Right cardiac atrium (tissue), 5 donors: ENCODE measurements around the gene TEAD1. TPM values are rescaled to one million over a fixed set of nuclear protein-coding genes. Genes with fewer than 3 reads are reported as not detected.

Source experiments
- ATAC-seq, 2 donors: fragments of 200-7000 bp; cut with Tn5 transposase; one replicate each; pipeline versions ENCODE4 v1.8.0 to v1.9.1; 2020; ENCODE audit warnings: moderate library complexity in 2 of 2, mild to moderate bottlenecking in 1 of 2
- DNase-seq, 3 donors: peaks; one replicate each; pipeline ENCODE4 v3.0.0-alpha.2; 2020
- H3K27ac ChIP-seq: one replicate; pipeline ENCODE4 v1.5.1; 2013; ENCODE audit warnings: mild to moderate bottlenecking, low read length, control low read depth, moderate library complexity
- H3K27me3 ChIP-seq: one replicate; pipeline ENCODE4 v1.6.1; 2013; ENCODE audit not compliant: control insufficient read depth, insufficient read depth
- H3K4me1 ChIP-seq: one replicate; pipeline ENCODE4 v1.6.1; 2013; ENCODE audit warnings: low read length; ENCODE audit not compliant: control insufficient read depth, insufficient read depth
- H3K4me3 ChIP-seq: one replicate; pipeline ENCODE4 v1.5.1; 2013; ENCODE audit warnings: low read length, control low read depth
- H3K9me3 ChIP-seq: one replicate; pipeline ENCODE4 v1.6.1; 2013; ENCODE audit warnings: low read length; ENCODE audit not compliant: control insufficient read depth
- WGBS: extraction: QIAGEN DNeasy Blood & Tissue Kit; methylation state at CpG from one replicate; pipeline ENCODE4 v1.1.7; 2013; 5-methylcytosine and 5-hydroxymethylcytosine counted together
- intact Hi-C, 4 donors: fragments of 100-400 bp; cut with DNase I; formaldehyde crosslinking; loops; one replicate each; pipeline versions ENCODE4 v1.11.0 to v1.14.0; 2022 to 2023
- polyA plus RNA-seq: library from polyadenylated mRNA; stranded (reverse); fragments of 200-250 nt; gene quantifications from one replicate; pipeline ENCODE4 v1.2.3, GENCODE V29; 2013
- total RNA-seq, 4 donors: library from RNA; stranded (reverse); fragmentation: NEBNext Ultra II Directional; extraction: Animal tissue kit (Norgen Biotek cat#: 25700); gene quantifications; one replicate each; pipeline ENCODE4 v1.2.1, GENCODE V29; 2021
- donor health status: healthy with polysubstance abuse.
- donor health status: DM: no; HTN: yes; CAD: no.
- donor health status: DM: no; HTN: no; CAD: no.
- donor health status: DM: no; HTN: yes; CAD: no; lungs with severe emphysema.
- donor health status: DM: yes; HTN: yes; CAD: no.

TEAD1 gene
- total and polyA plus RNA-seq, 5 donors = 19.7 to 105 (median 96.5) TPM

DNA sequence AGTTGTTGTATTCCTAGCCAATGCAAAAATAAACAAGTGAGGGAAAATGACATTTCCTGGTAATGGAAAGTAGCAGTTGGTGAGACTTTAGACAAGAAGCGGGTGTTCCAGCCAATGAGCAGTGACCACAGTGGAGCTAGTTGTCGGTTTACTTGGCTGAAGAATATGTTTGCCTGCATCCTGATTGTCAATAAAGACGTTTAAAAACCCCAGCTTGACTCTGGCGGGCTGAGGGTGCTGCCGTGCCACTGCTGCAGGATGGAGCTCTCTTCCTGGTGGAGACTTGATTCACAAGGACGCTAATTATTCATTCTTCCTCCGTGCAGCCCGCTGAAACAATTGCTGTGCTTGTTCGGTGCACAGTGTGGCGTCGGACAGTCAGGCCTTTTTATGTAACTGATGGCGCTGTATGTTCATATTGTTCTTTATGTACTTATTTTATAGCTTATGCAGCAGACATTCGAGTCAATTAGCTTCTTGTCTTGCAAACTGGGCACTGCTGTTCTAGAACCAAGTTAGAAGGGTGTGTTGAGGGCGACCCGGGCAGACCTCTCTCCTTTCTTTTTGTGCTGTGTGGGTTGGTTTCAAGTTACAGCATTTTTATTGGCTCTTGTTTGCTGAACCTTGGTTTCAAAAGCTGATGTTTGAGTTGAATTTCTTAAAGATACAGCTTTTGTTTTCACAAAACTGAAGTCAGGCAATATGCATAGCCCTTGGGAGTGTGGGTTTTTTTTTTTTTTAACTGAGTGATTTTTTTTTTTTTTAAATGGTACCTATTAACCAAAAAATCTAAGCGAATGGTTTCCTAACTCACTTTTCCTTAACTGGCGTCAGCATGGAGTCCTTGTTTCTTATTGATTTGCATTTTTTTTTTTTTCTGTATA lies 153.9 kb downstream of the TEAD1 start:
- Histone ChIP-seq H3K27me3 (no peaks in the 10 kb centered on the region), H3K4me1 (peaks cover 21% of the 10 kb centered on the region), H3K9me3 (no peaks in the 10 kb centered on the region), H3K4me3 (peak overlapping the region; percentile 63), H3K27ac (peak overlapping the region; percentile 87)
- 5% methylated on average over 17 of the region's 17 CpGs for WGBS
- DNase-seq = peak in 2 of 3 donors; percentile 64 to 72
- intact Hi-C loops = loop anchor here in 2 of 4 donors (10.0 kb wide), 2 partner anchors 57 to 453 kb away; partner anchors contain the start of gene PARVA (in 1 of the 2)
- ATAC-seq = peak; percentile 83 to 87

DNA sequence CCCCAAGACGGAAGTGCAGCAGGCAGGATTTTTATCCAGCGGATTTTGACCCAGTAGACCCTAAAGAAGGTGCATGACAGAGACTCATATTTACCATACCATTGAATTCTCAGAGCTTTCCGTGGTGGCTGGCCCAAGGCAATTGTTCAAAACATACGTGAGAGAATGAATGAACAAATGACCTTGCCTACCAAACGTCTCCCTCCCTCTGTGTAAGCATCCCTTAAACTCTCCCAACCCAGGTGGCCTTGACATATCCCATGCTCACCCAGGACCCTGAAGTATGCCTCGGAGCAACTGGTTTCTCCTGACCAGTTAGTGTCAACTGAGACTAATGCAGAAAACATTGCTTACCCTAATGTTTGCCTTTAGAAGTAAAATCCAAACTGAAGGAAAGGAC lies 154.9 kb downstream of the TEAD1 start:
- Histone ChIP-seq H3K4me3 (no peak overlapping the region), H3K4me1 (peaks cover 20% of the 10 kb centered on the region)
- intact Hi-C loops = loop anchor here in 2 of 4 donors (10.0 kb wide), 2 partner anchors 56 to 454 kb away; partner anchors contain the start of gene PARVA (in 1 of the 2)

DNA sequence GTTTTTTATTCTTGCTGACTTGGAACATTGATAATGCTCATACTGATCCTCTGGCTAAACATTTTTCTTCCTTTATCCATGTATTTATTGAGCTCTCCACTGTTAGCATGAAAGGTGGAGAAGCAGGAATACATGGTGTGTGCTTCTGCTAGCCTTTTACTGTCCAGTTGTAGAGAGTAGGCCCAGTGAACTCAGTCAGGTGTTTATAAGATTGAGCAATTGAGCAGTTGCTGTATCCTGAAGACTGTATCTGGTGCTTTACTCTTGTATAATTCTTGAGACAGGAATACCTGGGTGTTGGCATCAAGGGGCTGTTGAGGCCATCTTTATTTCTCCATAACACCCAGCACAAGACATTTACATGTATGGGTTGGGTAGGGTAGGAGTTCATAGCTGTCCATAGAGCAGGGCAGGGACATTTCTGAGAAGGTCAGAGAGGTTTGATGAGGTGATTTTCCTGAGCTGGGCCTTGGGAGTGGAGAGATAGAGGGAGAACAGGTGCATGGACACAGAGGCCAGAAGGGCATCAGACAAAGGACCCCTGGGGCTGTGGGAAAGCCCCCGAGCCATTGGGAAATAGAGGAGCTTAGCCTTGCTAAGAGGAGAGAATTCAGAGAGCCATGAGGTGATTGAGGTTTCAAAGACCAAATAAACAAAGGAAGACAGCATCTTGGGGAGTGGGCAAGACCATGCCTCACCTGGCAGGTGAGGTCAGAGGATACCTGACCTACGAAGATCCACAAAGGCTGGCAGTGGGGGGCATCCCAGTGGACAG lies 155.5 kb downstream of the TEAD1 start:
- Histone ChIP-seq H3K27ac (no peak overlapping the region), H3K27me3 (no peaks in the 10 kb centered on the region), H3K4me3 (no peak overlapping the region), H3K4me1 (peaks cover 15% of the 10 kb centered on the region), H3K9me3 (no peaks in the 10 kb centered on the region)
- ATAC-seq (no peak), DNase-seq (no peak)
- intact Hi-C loops = loop anchor here in 2 of 4 donors (10.0 kb wide), 2 partner anchors 55 to 455 kb away; partner anchors contain the start of gene PARVA (in 1 of the 2)
- 93% methylated on average over 2 of the region's 2 CpGs for WGBS

More for the DNA sequence above, 154.9 kb downstream of the TEAD1 start:
- 41% methylated on average over 6 of the region's 6 CpGs for WGBS
- DNase-seq (no peak), ATAC-seq (no peak)
- H3K27ac ChIP-seq = peak overlapping the region; percentile 51
- H3K9me3 ChIP-seq = no peaks in the 10 kb centered on the region
- no peaks in the 10 kb centered on the region for H3K27me3 ChIP-seq

DNA sequence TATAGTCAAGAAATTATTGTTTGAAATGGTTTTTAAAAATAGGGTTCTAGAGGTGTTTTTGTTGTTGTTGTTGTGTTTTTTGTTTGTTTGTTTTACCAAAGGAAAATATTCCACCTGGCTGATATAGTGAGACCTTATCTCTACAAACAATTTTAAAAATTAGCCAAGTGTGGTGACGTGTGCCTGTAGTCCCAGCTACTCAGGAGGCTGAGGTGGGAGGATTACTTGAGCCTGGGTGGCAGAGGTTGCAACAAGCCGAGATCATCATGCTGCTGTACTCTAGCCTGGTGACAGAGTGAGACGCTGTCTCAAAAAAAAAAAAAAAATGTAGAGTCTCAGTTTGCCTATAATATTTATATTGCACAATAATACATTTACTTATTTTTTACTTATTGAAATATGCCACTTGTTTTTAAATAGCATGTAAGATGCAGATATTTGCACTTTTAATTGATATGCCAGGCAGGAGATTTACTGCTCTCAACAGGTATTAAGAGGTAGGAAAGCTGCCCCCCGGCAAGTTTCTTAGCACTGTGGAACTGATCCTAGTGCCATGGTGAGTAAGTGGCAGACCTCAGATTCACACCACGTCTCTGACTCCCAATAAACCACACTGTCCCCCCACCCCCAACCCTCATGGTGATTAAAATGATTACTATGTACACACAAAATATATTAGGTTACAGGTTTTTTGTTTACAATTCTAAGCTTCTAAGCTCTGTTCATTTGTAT lies 157.4 kb downstream of the TEAD1 start:
- Histone ChIP-seq H3K27ac (no peak overlapping the region), H3K4me1 (peaks cover 15% of the 10 kb centered on the region), H3K4me3 (no peak overlapping the region), H3K27me3 (no peaks in the 10 kb centered on the region), H3K9me3 (no peaks in the 10 kb centered on the region)
- WGBS = 83% methylated on average over 5 of the region's 5 CpGs
- no peak for DNase-seq
- intact Hi-C loops = no loop called here
- no peak for ATAC-seq

DNA sequence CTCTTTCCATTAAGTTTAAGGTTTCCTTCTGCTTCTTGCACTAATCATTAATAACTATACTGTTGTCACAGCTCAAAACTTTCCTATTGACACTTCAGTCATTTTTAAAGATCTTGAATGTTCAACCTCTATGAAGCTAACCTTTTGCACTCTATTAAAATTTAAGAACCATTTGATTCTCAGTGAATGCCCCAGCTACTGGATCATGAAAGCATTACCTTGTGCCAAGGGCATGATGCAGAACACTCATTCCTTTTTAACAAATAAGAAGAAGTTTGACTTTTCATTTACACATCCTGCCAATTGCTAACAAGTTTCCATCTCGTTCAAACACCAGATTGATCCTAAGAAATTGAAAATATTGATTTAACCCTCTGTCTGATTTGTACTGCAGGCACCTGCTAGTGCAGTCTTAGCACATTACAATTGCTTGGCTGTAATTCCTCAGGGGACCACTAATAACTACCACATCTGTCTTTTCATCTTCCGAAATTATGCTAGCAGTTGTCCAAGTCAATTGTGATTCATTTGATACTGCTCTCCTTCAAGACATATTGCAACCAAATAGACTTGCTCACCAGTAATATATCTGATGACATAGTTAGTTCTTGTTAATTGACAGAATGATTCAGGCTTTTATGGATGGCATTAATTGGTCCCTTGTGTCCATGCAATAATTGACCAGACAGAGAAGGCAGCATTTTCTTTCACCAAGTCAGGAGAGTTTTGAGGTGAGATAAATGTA lies 158.4 kb downstream of the TEAD1 start:
- no peak overlapping the region for H3K4me3 ChIP-seq
- peaks cover 15% of the 10 kb centered on the region for H3K4me1 ChIP-seq
- 74% methylated on average over 2 of the region's 2 CpGs for WGBS
- ATAC-seq (no peak), DNase-seq (no peak)
- H3K27me3 ChIP-seq = no peaks in the 10 kb centered on the region
- H3K9me3 ChIP-seq = no peaks in the 10 kb centered on the region
- intact Hi-C loops = no loop called here
- H3K27ac ChIP-seq = no peak overlapping the region

DNA sequence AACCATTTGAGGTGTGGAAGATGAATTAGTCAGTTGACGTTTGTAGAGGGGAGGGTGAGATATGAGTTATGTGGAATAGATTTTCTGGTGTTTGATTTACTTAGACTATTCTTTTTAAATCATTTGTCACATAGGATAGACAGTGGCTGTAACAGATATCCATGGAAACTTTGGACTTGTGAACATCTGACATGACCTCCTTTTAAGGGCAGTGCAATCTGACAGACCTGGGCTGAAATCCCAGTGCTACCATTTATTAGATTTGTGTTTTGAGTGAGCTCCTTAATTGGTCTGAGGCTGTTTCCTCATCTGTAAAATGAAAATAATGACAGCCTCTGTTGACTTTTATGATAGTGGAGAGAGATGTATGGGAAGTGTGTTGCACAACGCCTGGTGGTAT lies 159.9 kb downstream of the TEAD1 start:
- Histone ChIP-seq H3K4me1 (peaks cover 6% of the 10 kb centered on the region), H3K9me3 (no peaks in the 10 kb centered on the region), H3K27ac (no peak overlapping the region), H3K4me3 (no peak overlapping the region), H3K27me3 (no peaks in the 10 kb centered on the region)
- ATAC-seq = no peak
- intact Hi-C loops = no loop called here
- no peak for DNase-seq
- 91% methylated on average over 2 of the region's 2 CpGs for WGBS

DNA sequence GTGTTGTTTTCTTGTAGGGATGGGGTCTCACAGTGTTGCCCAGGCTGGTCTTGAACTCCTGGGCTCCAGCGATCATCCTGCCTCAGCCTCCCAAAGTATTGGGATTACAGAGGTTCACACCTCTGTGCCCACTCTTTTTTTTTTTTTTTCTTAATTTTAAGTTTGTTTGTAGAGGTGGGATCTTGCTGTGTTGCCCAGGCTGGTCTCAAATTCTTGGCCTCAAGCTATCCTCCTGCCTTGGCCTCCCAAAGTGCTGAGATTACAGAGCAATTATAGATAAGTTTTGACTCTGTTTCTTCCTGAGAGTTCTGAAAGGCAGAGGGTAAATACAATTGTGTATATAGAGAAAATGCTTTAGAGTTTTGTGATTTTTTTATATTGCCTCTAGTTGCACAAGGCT lies 160.4 kb downstream of the TEAD1 start:
- intact Hi-C loops = no loop called here
- DNase-seq (no peak), ATAC-seq (no peak)
- no peak overlapping the region for H3K4me3 ChIP-seq
- H3K27me3 ChIP-seq = no peaks in the 10 kb centered on the region
- 96% methylated on average over 1 of the region's 1 CpG for WGBS
- H3K27ac ChIP-seq = no peak overlapping the region
- peaks cover 5% of the 10 kb centered on the region for H3K4me1 ChIP-seq
- H3K9me3 ChIP-seq = no peaks in the 10 kb centered on the region

DNA sequence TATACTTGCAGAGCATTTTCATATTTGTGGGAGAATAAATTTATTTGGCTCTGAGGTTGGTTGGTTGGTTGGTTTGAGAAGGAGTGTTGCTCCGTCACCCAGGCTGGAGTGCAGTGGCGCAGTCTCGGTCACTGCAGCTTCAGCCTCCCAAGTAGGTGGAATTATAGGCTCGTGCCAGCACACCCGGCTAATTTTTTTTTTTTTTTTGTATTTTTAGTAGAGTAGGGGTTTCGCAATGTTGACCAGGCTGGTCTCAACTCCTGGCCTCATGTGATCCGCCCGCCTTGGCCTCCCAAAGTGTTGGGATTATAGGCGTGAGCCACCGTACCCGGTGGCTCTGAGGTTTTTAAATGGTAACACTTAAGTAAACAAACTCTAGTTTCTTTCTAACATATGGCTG lies 161.1 kb downstream of the TEAD1 start:
- Histone ChIP-seq H3K27ac (no peak overlapping the region), H3K27me3 (no peaks in the 10 kb centered on the region), H3K9me3 (no peaks in the 10 kb centered on the region), H3K4me3 (no peak overlapping the region), H3K4me1 (peaks cover under 1% of the 10 kb centered on the region)
- ATAC-seq (no peak), DNase-seq (no peak)
- intact Hi-C loops = no loop called here
- 92% methylated on average over 11 of the region's 11 CpGs for WGBS

DNA sequence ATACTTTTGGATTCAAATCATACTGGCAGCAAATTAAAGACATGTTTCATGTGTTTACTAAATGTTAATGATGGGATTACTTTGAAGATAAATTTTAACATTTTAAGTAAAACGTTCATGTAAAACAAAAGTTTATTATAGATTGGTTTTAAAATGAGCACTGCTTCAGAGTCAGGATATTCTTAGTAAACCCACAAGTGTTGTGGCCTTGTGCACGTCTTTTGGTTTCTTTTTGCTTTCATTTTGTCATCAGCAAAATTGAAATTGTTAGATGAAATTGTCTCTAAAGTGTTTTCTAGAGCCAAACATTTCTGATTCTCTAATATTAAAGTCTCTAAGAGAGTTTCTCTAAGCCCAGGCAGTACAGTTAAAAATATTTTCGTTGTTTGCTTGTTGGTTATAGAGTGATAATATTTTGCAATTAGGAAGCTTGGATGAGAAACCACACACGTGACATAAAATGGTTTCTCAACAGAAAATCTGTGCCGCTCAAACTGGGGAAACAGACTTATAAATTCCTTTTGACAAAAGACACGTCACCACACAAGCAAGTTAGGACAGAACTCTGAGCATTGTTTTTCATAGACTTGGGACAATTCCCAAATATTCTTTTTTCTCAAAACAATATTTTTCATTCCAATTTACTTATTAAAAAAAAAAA lies 164.4 kb downstream of the TEAD1 start:
- intact Hi-C loops = no loop called here
- DNase-seq = no peak
- Histone ChIP-seq H3K27me3 (no peaks in the 10 kb centered on the region), H3K9me3 (no peaks in the 10 kb centered on the region), H3K4me3 (peak overlapping the region; percentile 12), H3K4me1 (peaks cover 10% of the 10 kb centered on the region), H3K27ac (no peak overlapping the region)
- WGBS = 50% methylated on average over 6 of the region's 6 CpGs
- ATAC-seq = no peak
